SK-N-SH treated with all-trans-retinoic acid at 6 μM for 48 hours (cell line): ENCODE measurements around the gene ASCL2.

Experiments
- ARNTL ChIP-seq: fragments of 450-650 bp; formaldehyde crosslinking; IDR thresholded peaks from 2 replicates; pipeline ENCODE4 v1.5.0; 2020; ENCODE audit warnings: low read depth, mild to moderate bottlenecking, moderate library complexity, borderline replicate concordance
- ISL1 ChIP-seq: fragments of 250-450 bp; sonication (Bioruptor Pico); IDR thresholded peaks from 2 replicates; pipeline ENCODE4 v2.1.2; 2022; ENCODE audit warnings: mild to moderate bottlenecking, moderate library complexity
- ZC3H10 ChIP-seq: fragments of 250-450 bp; sonication (Bioruptor Pico); IDR thresholded peaks from 2 replicates; pipeline ENCODE4 v1.5.1; 2021; ENCODE audit warnings: mild to moderate bottlenecking, moderate library complexity
- ZNF8 ChIP-seq: fragments of 450-650 bp; formaldehyde crosslinking; IDR thresholded peaks from 2 replicates; pipeline ENCODE4 v1.5.0; 2020; ENCODE audit warnings: mild to moderate bottlenecking, moderate library complexity

DNA sequence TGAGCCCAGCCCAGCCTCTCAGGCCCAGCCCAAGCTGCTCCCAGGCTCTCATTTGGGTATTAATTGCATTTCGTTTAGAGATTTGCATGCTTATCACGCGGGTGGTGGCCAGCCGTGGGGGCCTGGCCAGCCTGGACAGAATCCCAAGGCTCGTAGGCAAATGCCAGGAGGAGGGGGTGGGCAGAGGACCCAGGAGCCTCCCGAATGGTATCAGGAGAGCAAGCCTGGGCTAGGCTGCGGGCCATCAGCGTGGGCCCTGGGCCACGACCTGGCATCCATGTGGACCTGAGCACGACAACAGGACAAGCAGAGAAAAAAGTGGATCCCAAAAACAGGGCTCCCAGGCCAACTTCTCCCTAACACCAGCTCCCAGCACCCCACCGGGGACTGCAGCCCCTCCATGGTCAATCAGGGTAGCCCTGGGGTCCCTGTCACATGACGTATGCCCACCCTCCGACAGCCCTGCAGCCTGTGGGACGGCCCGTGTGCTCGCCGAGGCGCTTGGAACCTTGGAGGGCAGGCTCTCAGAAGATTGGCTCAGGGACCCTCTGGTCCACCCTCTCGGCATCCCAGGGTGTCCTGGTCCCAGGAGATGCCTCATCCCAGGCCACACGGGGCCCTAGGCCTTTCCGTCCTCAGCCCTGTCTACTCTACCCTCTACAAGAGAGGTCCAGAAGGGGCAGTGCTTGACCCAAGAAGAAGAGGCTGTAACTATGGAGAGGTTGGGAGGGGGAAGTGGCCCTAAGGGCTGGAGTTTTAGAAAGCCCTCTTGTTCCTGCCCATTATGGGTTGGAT, 8.8 kb downstream of the ASCL2 start:
- TF ChIP-seq ZC3H10 (CRISPR knock-in tag): no peak
- TF ChIP-seq ZNF8 (CRISPR knock-in tag): no peak
- TF ChIP-seq ISL1 (CRISPR knock-in tag): no peak
- TF ChIP-seq ARNTL (CRISPR knock-in tag): no peak
